ENCODE measurements around the gene CAMK2B.
"Not testable (repeated sequence)": the region's sequence is repeated elsewhere in the genome, so short reads cannot be mapped to it uniquely, and the experiment has no call there.

The CAMK2B gene

GRCh38 chr7:44215531-44215930 is 109.9 kb downstream of the CAMK2B start:
- DNase-seq: no peak

- DNase-seq: no peak
These were observed 111.5 kb downstream of the CAMK2B start for GRCh38 chr7:44213877-44214388.

GRCh38 chr7:44213206-44213876 is 112.1 kb downstream of the CAMK2B start:
- DNase-seq: no peak

- DNase-seq: no peak
These were observed 112.7 kb downstream of the CAMK2B start for GRCh38 chr7:44212581-44213184.

- DNase-seq: no peak
These were observed 113.4 kb downstream of the CAMK2B start for GRCh38 chr7:44212018-44212417.

- DNase-seq: no peak
These were observed 114.2 kb downstream of the CAMK2B start for GRCh38 chr7:44211126-44211675.

- no peak for DNase-seq
These were observed 115.3 kb downstream of the CAMK2B start for GRCh38 chr7:44210107-44210506.

GRCh38 chr7:44208085-44208484 is 117.3 kb downstream of the CAMK2B start:
- no peak for DNase-seq

GRCh38 chr7:44206008-44206407 is 119.4 kb downstream of the CAMK2B start:
- DNase-seq: no peak

GRCh38 chr7:44201813-44202212 is 123.6 kb downstream of the CAMK2B start:
- no peak for DNase-seq

- DNase-seq: peak; percentile 96
These were observed 124.5 kb downstream of the CAMK2B start, which contains the start of gene YKT6 for GRCh38 chr7:44200699-44201461. TSS of gene YKT6 (plus strand) at chr7:44200978. CDS start at chr7:44201136, 158 bp downstream.

- DNase-seq: not testable (repeated sequence)
These were observed 125.2 kb downstream of the CAMK2B start for GRCh38 chr7:44200163-44200562.

- no peak for DNase-seq
These were observed 127.9 kb downstream of the CAMK2B start for GRCh38 chr7:44197474-44197873.

- DNase-seq: peak; percentile 58
These were observed 128.9 kb downstream of the CAMK2B start for GRCh38 chr7:44196450-44196872.

GRCh38 chr7:44195889-44196288 is 129.5 kb downstream of the CAMK2B start:
- DNase-seq: no peak

GRCh38 chr7:44194562-44195145 is 130.7 kb downstream of the CAMK2B start:
- DNase-seq: no peak

- DNase-seq: peak; percentile 36
These were observed 131.3 kb downstream of the CAMK2B start for GRCh38 chr7:44194069-44194468.

- no peak for DNase-seq
These were observed 132.2 kb downstream of the CAMK2B start for GRCh38 chr7:44193011-44193802.

- DNase-seq: peak; percentile 22
These were observed 134.2 kb downstream of the CAMK2B start for GRCh38 chr7:44191171-44191570.

- DNase-seq: no peak
These were observed 135.2 kb downstream of the CAMK2B start for GRCh38 chr7:44189993-44190872.
